ENCODE results near the gene ERRFI1.

ERRFI1 gene

GRCh38 chr1:7988576-7988975 lies 37.5 kb downstream of the ERRFI1 start:
- TF ChIP-seq SIN3A (IDR thresholded peaks at IDR 0.05; ENCODE audit: borderline replicate concordance, insufficient read depth, low read length) (no peak), REST (IDR thresholded peaks at IDR 0.05; ENCODE audit: insufficient read depth in 1 of 2, low read depth in 2 of 2, low read length in 2 of 2) (no peak), FOXP2 (optimal IDR thresholded peaks at IDR 0.05; ENCODE audit: borderline replicate concordance, extremely low read depth, extremely low read length, insufficient read depth) (no peak), POLR2AphosphoS5 (IDR thresholded peaks at IDR 0.05; ENCODE audit: low read depth, low read length) (no peak), TAF1 (IDR thresholded peaks at IDR 0.05; ENCODE audit: borderline replicate concordance, insufficient read depth, low read length) (no peak)

- TF ChIP-seq SIN3A (IDR thresholded peaks at IDR 0.05; ENCODE audit: borderline replicate concordance, insufficient read depth, low read length) (no peak), TAF1 (IDR thresholded peaks at IDR 0.05; ENCODE audit: borderline replicate concordance, insufficient read depth, low read length) (no peak), FOXP2 (optimal IDR thresholded peaks at IDR 0.05; ENCODE audit: borderline replicate concordance, extremely low read depth, extremely low read length, insufficient read depth) (no peak), REST (IDR thresholded peaks at IDR 0.05; ENCODE audit: insufficient read depth in 1 of 2, low read depth in 2 of 2, low read length in 2 of 2) (no peak), POLR2AphosphoS5 (IDR thresholded peaks at IDR 0.05; ENCODE audit: low read depth, low read length) (no peak)
These were observed 38.6 kb downstream of the ERRFI1 start for GRCh38 chr1:7987528-7987927.

- TF ChIP-seq POLR2AphosphoS5 (IDR thresholded peaks at IDR 0.05; ENCODE audit: low read depth, low read length): no peak
- TF ChIP-seq TAF1 (IDR thresholded peaks at IDR 0.05; ENCODE audit: borderline replicate concordance, insufficient read depth, low read length): no peak
- no peak for TF ChIP-seq FOXP2 (optimal IDR thresholded peaks at IDR 0.05; ENCODE audit: borderline replicate concordance, extremely low read depth, extremely low read length, insufficient read depth)
- TF ChIP-seq REST (IDR thresholded peaks at IDR 0.05; ENCODE audit: insufficient read depth in 1 of 2, low read depth in 2 of 2, low read length in 2 of 2): no peak
- no peak for TF ChIP-seq SIN3A (IDR thresholded peaks at IDR 0.05; ENCODE audit: borderline replicate concordance, insufficient read depth, low read length)
These were observed 40.1 kb downstream of the ERRFI1 start for GRCh38 chr1:7985851-7986612.

- TF ChIP-seq FOXP2 (optimal IDR thresholded peaks at IDR 0.05; ENCODE audit: borderline replicate concordance, extremely low read depth, extremely low read length, insufficient read depth) (no peak), TAF1 (IDR thresholded peaks at IDR 0.05; ENCODE audit: borderline replicate concordance, insufficient read depth, low read length) (no peak), REST (IDR thresholded peaks at IDR 0.05; ENCODE audit: insufficient read depth in 1 of 2, low read depth in 2 of 2, low read length in 2 of 2) (no peak)
These were observed 41.3 kb downstream of the ERRFI1 start for GRCh38 chr1:7984811-7985210.

Data from PFSK-1 (cell line).